ENCODE data around the gene IPO5.

IPO5 gene

GRCh38 chr13:98069985-98070384 lies 116.5 kb downstream of the IPO5 start:
- no peak for DNase-seq (ENCODE audit: insufficient read length, low spot score)
- no peak for FAIRE-seq
- no peak for TF ChIP-seq POLR2A (IDR thresholded peaks at IDR 0.05; ENCODE audit: low read depth, low read length)

- DNase-seq (ENCODE audit: insufficient read length, low spot score) (no peak), FAIRE-seq (no peak)
- no peak for TF ChIP-seq POLR2A (IDR thresholded peaks at IDR 0.05; ENCODE audit: low read depth, low read length)
Observed at GRCh38 chr13:98071316-98071715, 117.8 kb downstream of the IPO5 start.

GRCh38 chr13:98072476-98072875 lies 119.0 kb downstream of the IPO5 start:
- no peak for TF ChIP-seq POLR2A (IDR thresholded peaks at IDR 0.05; ENCODE audit: low read depth, low read length)
- FAIRE-seq (no peak), DNase-seq (ENCODE audit: insufficient read length, low spot score) (no peak)

Measured in H54 (cell line).